Adrenal gland (tissue), 12 donors: ENCODE measurements around the gene OR4K5. TPM values are rescaled to one million over a fixed set of nuclear protein-coding genes. Genes with fewer than 3 reads are reported as not detected.

Source experiments
- DNase-seq, 7 donors: peaks; one replicate each; pipeline ENCODE4 v3.0.0-alpha.2; 2019 to 2020
- H3K27ac ChIP-seq, 5 donors: fragments of 200-600 bp; sonication (generic) in 4 of 5; 1 replicate in 3 of 5; 2 replicates in 2 of 5; pipeline versions ENCODE4 v1.5.1 to v1.8.0; 2016 to 2020; ENCODE audit warnings: mild to moderate bottlenecking in 1 of 5
- H3K27me3 ChIP-seq: fragments of 200-600 bp; 2 replicates; pipeline ENCODE4 v1.8.0; 2021
- H3K36me3 ChIP-seq, 2 donors: fragments of 200-600 bp; replicated peaks in 1 of 2; 1 replicate in 1 of 2; 2 replicates in 1 of 2; pipeline versions ENCODE4 v1.5.1 to v1.8.0; 2018 to 2022
- H3K4me1 ChIP-seq, 2 donors: fragments of 200-600 bp; replicated peaks in 1 of 2; 1 replicate in 1 of 2; 2 replicates in 1 of 2; pipeline versions ENCODE4 v1.5.1 to v1.8.0; 2018 to 2021
- H3K4me3 ChIP-seq, 4 donors: fragments of 200-600 bp; sonication (generic) in 3 of 4; one replicate each; pipeline ENCODE4 v1.5.1; 2016 to 2018
- H3K9me3 ChIP-seq, 3 donors: fragments of 200-600 bp; sonication (generic) in 1 of 3; replicated peaks in 1 of 3; 1 replicate in 2 of 3; 2 replicates in 1 of 3; pipeline versions ENCODE4 v1.5.1 to v1.8.0; 2016 to 2021
- CTCF ChIP-seq, 6 experiments: fragments of 450-650 bp in 4 of 6; fragments of 200-600 bp in 2 of 6; sonication (generic) in 1 of 6; IDR thresholded peaks; 1 replicate in 5 of 6; 2 replicates in 1 of 6; pipeline versions ENCODE4 v1.5.1 to v1.8.0; 2016 to 2021; ENCODE audit warnings: antibody characterized with exemption in 6 of 6, mild to moderate bottlenecking in 2 of 6, moderate library complexity in 1 of 6
- POLR2A ChIP-seq, 2 donors: fragments of 450-650 bp; IDR thresholded peaks; one replicate each; pipeline ENCODE4 v1.6.1; 2017; ENCODE audit warnings: antibody characterized with exemption in 2 of 2, mild to moderate bottlenecking in 2 of 2, moderate library complexity in 1 of 2
- WGBS, 4 donors: extraction: QIAGEN DNeasy Blood & Tissue Kit in 2 of 4; methylation state at CpG; one replicate each; pipeline versions ENCODE4 v1.1.5 to v1.1.7; 2013 to 2017; 5-methylcytosine and 5-hydroxymethylcytosine counted together
- intact Hi-C, 2 donors: fragments of 100-400 bp; cut with DNase I; formaldehyde crosslinking; loops; one replicate each; pipeline versions ENCODE4 v1.14.1 to v1.15.0; 2022 to 2023
- polyA plus RNA-seq, 3 donors: library from polyadenylated mRNA; stranded (reverse); fragments of 200-250 nt in 2 of 3; fragments of 350-450 nt in 1 of 3; fragmentation: Illumina TruSeq in 1 of 3; extraction: RNeasy Lipid Tissue Mini Kit (QIAGEN cat#74804) in 1 of 3; gene quantifications; one replicate each; pipeline ENCODE4 v1.2.3, GENCODE V29; 2013 to 2014
- total RNA-seq, 9 donors: library from RNA; depleted of rRNA in 4 of 9; stranded (reverse); fragments of >200 nt in 4 of 9; fragments of 120-200 nt in 1 of 9; fragmentation: NEBNext Ultra II Directional in 1 of 9; extraction: Animal tissue kit (Norgen Biotek cat#: 25700) in 1 of 9; gene quantifications; one replicate each; pipeline versions ENCODE4 v1.1.0 to v1.2.4, GENCODE V29; 2013 to 2023
- donor health status: healthy with polysubstance abuse.
- donor health status: Bipolar disorder and iron deficiency.
- donor health status: DM: yes; HTN: yes; CAD: no.
- donor health status: DM: no; HTN: no; CAD: no.
- donor health status: DM: no; HTN: no; CAD: no.
- donor health status: DM: yes; HTN: yes; CAD: no.

Gene OR4K5
- total and polyA plus RNA-seq, 12 donors: not detected

DNA sequence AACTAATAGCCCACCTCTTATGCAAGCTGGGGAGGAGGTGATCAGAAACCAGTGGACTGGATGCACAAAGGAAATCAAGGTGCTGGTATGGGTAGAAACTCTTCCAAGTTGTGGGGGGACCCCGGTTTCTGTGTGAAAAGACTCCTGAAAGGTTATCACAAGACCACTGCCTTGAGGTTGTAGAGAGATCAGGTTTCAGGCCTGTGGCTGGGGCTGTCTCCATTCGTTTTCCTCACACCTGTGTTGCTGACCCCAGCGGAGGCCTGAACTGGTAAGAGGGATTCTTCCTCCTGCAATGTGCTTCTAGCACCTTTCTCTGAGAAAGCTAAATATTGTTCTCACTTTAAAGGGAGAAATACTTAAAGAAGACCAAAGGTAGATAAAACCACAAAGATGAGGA lies 9.3 kb upstream of the OR4K5 start:
- no peak overlapping the region for H3K4me3 ChIP-seq
- DNase-seq: no peak
- H3K4me1 ChIP-seq: no peaks in the 10 kb centered on the region
- no peak for TF ChIP-seq POLR2A (IDR thresholded peaks at IDR 0.05)
- TF ChIP-seq CTCF (IDR thresholded peaks at IDR 0.05): no peak
- no peaks in the 10 kb centered on the region for H3K36me3 ChIP-seq
- intact Hi-C loops: no loop called here
- H3K27me3 ChIP-seq: no peaks in the 10 kb centered on the region
- no peaks in the 10 kb centered on the region for H3K9me3 ChIP-seq
- 36 to 58% (median 45%) methylated on average over 3 of the region's 3 CpGs for WGBS, 4 donors
- no peak overlapping the region for H3K27ac ChIP-seq

GRCh38 chr14:19917243-19917642 lies 3.2 kb upstream of the OR4K5 start:
- Histone ChIP-seq H3K4me3 (no peak overlapping the region), H3K27me3 (no peaks in the 10 kb centered on the region), H3K27ac (no peak overlapping the region), H3K9me3 (no peaks in the 10 kb centered on the region), H3K36me3 (no peaks in the 10 kb centered on the region), H3K4me1 (no peaks in the 10 kb centered on the region)
- 53 to 66% (median 60%) methylated on average over 3 of the region's 3 CpGs for WGBS, 4 donors
- TF ChIP-seq CTCF (IDR thresholded peaks at IDR 0.05) (no peak), POLR2A (IDR thresholded peaks at IDR 0.05) (no peak)
- intact Hi-C loops: no loop called here
- DNase-seq: no peak

DNA sequence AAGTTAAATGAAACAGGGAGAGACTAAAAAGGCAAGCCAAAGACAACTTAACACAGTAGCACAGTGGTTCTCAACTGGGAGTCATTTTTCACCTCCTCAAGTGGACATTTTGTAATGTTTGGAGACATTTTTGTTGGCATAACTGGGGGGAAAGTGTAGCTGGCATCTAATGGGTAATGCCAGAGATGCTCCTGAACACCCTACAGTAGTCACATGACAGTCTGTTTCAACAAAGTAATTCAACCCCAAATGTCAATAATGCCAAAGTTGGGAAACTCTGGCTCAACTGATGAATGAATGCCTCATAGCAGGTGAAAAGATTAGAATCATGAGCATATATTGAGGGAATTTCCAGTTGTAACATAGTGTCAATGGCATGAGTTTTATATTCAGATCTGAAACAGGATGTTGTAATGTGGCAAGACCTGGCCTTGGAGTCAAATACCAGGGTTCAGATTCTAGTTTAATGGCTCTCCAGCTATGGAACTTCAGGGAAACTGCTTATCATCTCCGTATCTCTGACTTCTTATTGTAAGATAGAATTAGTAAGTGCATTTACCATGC lies 2.4 kb upstream of the OR4K5 start:
- 47 to 60% (median 50%) methylated on average over 1 of the region's 1 CpG for WGBS, 4 donors
- DNase-seq: no peak
- no peaks in the 10 kb centered on the region for H3K4me1 ChIP-seq
- TF ChIP-seq POLR2A (IDR thresholded peaks at IDR 0.05): no peak
- TF ChIP-seq CTCF (IDR thresholded peaks at IDR 0.05): no peak
- H3K4me3 ChIP-seq: no peak overlapping the region
- H3K27ac ChIP-seq: no peak overlapping the region
- intact Hi-C loops: no loop called here
- no peaks in the 10 kb centered on the region for H3K36me3 ChIP-seq
- no peaks in the 10 kb centered on the region for H3K27me3 ChIP-seq
- H3K9me3 ChIP-seq: no peaks in the 10 kb centered on the region

DNA sequence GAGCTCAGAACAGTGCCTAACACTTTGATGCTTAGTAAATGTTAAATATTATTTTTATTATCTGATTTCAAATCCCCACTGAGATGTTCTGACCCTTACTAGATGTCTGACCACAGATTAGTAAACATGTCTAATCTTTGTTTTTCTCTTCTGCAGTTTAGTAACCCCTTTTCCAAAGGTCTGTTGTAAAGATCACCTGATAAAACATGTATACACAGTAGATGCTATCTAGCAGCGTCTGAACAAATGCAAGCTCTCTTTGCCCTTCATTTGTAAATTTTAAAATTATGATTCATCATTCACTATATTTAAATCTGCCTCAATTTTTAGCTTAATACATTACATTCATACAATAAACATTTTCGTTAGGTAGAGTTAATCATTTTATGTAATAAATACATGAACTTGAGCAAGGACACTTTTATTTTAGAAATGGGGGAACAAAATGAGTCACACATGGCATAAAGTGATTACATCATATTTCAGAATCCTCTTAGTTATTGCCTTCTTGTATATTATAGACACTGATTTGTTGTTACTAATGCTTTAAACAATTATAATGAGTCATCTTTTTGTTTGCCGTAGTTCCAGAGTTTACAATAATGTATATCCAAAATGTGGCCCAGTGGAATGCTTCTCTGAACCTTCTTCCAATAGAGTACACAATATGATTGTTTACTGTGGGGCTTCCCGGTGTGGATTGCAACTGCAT lies 1.7 kb upstream of the OR4K5 start:
- H3K27me3 ChIP-seq: no peaks in the 10 kb centered on the region

More for the DNA sequence above, 1.7 kb upstream of the OR4K5 start:
- intact Hi-C loops: no loop called here
- TF ChIP-seq POLR2A (IDR thresholded peaks at IDR 0.05): no peak
- no peak for TF ChIP-seq CTCF (IDR thresholded peaks at IDR 0.05)
- WGBS, 4 donors: 37 to 52% (median 45%) methylated on average over 4 of the region's 4 CpGs
- no peak for DNase-seq
- no peak overlapping the region for H3K27ac ChIP-seq
- H3K4me3 ChIP-seq: no peak overlapping the region
- no peaks in the 10 kb centered on the region for H3K9me3 ChIP-seq
- H3K4me1 ChIP-seq: no peaks in the 10 kb centered on the region
- H3K36me3 ChIP-seq: no peaks in the 10 kb centered on the region
